ENCODE results near the gene MYL10.

DNA sequence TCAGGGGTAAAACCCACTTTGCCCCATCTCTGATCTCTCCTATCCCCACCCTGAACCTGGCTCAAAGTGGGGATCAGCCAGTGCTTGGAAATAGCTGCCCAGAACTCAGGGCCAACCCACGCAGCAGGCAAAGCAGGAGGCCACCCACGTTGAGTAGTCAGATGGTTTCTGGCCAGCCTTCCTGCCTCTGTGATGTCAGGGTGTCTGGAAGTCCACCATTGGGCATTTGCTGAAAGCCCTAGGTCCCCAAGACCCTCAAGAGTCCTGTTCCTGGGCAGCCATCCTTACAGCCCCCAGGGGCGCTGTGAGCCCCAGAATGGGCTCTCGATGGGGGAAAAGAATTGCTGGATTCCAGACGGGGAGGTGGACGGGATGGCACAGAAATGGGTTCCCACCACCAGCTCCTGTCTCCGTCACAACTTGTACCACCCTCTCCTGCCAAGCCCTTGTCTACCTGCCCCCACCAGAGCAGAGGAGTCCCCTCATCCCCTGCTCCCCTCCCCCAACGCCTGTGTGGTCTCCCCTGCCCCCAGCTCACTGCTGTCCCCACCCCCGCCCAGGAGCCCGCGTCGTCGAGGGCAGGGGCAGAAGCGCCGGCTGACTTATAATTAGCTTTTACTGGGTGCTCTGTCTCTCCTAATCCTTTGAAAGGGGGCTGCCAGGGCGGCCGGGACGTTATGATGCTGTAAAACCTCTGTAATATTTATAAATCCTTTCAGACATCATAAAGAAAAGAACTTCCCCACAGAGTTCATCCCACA, 3.9 kb downstream of the MYL10 start:
- TF ChIP-seq CTCF (IDR thresholded peaks at IDR 0.05; ENCODE audit: poor library complexity) (peak; percentile 24), EZH2phosphoT487 (IDR thresholded peaks at IDR 0.05; ENCODE audit: low read depth, severe bottlenecking, unreplicated experiment) (peak; percentile 63), EZH2 (IDR thresholded peaks at IDR 0.05; ENCODE audit: borderline replicate concordance) (no peak)
